ENCODE data around the gene MITF.

Gene MITF

DNA sequence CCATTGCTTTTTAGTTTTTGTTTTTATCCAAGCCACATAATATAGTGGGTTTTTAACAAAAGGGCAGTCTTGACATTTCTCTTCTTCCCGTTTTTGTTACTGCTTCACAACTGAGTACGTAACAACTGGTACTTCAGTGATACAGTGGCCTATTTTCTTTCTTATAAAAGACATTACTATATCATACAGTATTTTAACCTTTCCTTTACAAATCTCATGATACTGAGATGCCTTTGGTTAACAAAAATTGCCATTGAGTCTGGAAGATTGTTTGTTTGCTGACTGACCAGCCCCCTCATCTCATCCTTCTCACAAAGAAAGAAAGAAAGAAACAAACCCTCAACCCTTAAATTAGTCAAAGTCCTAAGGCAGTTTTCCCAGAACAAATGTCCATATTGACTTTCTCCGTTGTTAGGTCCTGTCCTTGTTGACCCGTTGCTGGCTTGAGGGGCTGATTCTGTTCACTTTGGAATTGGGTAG is 183.3 kb downstream of the MITF start:
- no peak for DNase-seq

DNA sequence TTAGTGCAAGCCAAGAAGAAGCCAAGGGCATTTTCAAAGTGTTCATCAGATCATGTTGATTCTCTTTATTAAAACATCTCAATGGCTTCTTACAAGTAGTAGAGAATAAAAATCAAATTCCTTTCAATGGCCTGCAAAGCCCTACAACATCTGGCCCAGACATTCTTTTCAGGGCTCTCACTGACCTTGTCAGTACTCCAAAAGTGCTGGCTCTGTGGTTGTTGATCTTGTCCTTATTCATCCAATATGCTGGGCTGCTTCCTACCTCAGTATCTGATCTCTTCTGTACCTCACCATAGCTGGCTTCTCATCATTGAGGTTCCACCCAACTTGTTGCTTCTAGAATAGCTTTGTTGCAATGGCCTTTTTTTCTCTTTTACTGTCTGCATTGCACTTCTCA is 186.2 kb downstream of the MITF start:
- no peak for DNase-seq

DNA sequence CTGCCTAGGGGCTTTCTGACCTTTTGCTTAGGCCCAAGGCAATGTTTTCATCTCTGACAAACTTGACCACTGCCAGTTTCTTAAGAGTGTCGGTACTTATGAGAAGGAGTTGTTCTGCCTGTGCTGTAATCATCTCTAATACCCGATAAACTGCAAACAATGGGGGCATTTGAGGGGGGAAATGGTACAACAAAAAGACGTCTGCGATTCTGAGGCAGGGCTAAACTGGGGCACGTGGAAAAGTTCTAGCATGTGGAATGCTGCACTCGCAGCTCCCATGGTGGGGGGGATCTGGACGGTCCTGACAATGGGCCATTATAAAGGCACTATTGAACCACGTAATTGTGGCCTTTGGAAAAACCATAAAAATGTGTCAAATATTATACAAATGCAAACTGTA is 187.1 kb downstream of the MITF start:
- DNase-seq: no peak

DNA sequence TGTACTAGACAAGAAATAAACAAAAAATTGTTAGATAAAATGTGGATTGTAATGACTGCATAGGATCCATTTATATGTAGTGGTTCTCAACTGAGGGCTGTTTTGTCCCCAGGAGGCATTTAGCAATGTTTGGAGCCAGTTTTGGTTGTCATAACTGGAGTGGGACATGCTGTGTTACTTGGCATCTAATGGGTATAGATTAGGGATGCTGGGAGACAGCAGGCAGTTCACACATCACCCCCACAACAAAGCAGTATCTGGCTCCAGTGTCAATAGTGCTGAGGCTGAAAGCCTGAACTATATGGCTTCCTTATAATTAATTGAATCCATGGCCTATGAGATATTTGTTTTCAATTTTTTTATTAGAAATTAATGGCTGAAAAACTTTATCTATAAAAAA is 188.3 kb downstream of the MITF start:
- no peak for DNase-seq

DNA sequence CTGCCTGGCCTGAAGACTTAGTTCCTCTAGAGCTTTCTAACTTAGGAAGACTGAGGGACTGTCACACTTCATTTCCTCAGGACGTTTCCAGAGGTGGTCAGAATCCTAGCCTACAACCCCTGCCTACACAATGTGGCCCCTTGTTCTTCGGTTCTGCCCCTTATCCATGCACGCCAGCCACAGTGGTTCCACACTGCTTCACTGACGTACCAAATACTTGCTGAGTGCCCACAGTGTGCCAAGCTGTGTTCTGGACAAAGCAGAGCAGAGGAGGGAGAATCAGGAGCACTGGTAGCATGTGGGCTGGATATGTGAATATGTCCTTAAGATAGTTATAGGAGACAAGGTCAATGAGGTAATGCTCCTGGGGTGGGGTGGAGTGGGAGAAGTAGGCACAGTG is 189.8 kb downstream of the MITF start:
- no peak for DNase-seq

DNA sequence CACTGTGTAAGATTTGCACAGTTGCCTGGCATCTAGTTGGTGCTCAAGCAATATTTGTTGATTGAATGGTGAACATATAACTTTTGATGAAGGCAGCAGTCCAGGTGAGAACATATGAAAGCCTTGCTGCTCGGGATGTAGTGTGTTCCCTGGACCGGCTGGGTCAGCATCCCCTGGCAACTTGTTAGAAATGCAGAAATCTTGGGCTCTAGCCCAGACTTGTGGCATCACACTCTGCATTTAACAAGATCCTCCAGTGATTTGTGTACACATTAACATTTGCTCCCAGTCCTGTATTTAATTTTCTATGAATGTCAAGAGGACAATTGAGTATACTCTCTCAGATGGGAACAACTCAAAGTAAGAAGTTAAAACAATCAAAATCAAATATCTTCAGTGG is 191.3 kb downstream of the MITF start:
- DNase-seq: no peak

DNA sequence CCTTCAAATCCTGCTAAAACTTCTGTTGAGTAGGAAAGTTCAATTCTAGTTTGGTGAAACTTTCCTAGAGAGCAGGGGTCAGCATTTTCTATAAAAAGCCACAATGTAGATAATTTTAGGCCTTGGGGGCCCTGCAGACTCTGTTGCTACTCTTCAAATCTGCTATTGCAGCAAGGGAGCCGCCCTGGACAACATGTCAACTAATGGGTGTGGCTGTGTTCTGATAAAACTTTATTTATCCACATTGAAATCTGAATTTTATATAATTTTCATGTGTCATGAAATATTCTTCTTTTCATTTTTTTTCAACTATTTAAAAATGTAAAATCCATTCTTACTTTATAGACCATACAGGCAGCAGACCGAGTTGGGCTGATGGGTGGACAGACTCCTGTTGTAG is 192.8 kb downstream of the MITF start:
- no peak for DNase-seq

DNA sequence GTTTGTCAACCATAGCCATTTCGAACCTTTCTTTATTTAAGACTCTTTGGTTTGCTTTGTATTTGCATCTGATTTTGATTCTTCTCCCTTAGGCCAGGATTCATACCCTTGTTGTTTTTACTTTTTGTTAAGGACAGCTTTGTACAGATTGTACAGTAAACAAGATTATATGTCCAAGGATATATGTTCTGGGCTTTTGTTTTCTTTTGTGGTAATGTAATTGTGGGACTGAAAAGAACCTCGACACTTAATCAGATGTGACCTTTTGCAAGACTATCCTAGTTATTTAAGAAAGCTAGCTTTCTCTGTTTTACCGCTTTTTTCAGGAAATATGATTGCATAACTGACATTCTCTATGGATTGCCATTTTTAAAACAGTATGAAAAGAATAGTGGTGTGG is 193.2 kb downstream of the MITF start:
- DNase-seq: no peak

DNA sequence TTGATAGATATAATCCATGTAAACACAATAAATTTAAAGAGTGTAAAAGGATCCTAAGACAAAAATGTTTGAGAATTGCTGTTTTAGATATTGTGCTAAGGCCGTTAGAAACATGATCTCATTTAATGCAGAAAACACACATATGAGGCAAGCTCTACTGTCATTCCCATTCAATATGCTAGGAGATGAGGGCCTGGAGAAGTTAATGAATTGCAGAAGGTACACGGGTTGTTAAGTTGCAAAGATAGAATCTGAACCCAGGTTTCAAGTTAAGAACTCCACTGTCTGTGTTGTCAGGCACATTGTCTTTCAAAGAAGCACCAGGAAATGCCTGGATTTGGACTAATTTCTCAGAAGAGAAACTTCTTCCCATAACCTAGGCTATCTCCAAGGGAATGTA is 195.1 kb downstream of the MITF start:
- no peak for DNase-seq

DNA sequence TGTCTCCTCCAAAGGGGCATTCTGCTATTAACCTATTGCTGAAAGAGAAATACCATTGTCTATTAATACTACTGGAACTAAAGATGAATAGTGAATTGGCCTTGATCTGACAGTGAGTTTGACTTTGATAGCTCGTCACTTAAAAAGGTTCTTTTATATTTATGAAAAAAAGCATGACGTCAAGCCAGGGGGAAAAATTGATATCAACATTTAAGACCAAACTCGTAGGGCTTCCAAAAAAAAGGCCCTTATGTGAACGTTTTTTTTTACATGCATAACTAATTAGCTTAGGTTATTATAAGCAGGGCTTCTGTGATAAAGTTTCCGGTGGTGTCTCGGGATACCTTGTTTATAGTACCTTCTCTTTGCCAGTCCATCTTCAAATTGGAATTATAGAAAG is 197.0 kb downstream of the MITF start:
- no peak for DNase-seq

DNA sequence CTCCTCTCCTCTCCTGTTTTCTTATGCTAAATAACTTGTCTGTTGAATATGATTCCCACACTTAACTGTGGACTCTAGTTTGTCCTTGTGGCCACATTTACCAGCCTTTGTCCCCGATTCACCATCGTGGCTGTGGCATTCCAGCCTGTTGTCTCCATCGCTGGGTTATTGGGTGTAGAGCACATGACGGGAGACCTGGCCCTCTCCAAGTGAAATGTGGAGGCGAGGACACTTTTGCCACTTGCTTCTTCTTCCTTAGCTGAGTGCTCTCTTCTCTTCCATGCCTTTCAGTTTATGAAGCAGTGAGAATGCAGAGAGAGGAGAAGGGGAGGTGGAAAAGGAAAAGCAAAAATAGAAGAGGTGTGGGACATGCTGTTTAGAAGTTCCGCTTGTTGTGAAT is 198.8 kb downstream of the MITF start:
- no peak for DNase-seq

DNA sequence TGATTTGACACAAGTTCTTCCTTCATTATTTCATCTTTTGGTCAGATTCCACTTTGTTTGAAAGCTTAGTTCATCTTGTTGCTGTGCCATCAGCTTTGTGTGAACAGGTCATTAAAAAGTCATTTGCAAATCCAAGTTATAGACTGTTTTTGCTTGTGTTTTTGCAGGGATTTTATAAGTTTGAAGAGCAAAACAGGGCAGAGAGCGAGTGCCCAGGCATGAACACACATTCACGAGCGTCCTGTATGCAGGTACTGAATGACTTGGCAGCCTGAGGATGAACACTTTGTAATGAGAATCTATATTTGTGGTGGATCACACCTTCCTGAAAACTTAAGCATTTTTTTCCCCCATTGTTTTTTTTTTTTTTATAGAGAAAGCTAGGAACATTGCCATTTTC is 199.7 kb downstream of the MITF start:
- DNase-seq: no peak

DNA sequence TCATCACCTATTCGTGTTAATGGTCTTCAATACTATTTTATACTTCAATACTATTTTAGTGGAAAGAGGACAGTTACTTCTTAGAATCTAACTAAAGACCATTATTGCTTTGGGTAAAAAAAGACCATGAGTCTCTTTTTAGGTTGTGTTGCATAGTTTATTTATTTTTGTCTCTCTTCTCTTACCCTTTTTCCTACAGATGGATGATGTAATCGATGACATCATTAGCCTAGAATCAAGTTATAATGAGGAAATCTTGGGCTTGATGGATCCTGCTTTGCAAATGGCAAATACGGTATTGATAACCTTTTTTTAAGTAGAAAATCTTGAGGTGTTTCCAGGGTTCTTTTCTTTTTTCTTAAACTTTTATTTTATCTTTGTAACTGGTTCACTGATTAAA is 201.8 kb downstream of the MITF start:
- DNase-seq: no peak

DNA sequence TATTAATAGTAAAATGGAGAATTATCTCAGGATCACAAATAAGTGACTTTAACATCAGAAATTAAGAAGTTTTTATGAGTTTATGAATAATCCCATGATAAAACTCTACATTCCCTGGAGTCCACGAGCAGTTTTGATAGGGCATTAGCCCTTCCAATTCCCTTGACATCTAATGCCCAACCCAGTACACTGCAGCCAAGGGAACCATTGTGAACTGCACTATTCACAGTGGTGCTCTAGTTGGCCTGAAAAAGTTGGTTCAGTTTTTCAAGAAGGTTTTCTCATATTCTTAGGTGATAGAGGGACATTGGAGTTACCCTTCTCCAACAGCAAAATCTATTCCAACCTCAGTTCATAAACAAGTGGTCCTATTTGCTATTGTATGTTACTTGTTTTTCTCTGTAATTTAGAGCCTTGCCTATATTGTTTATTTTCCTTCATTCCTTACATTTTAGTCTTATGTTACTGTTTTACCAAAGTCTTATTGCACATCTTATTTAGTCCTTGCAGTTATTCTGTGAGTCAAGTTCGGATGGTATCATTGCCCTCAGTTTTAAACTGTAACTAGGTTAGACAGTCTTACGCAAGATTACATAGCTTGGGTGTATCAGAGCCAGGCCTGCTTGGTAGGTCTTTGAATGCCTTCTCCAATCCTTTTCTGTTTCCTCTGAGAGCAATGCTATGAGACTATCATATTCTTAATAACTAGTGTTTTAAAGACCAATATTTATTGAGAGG is 202.3 kb downstream of the MITF start:
- no peak for DNase-seq

DNA sequence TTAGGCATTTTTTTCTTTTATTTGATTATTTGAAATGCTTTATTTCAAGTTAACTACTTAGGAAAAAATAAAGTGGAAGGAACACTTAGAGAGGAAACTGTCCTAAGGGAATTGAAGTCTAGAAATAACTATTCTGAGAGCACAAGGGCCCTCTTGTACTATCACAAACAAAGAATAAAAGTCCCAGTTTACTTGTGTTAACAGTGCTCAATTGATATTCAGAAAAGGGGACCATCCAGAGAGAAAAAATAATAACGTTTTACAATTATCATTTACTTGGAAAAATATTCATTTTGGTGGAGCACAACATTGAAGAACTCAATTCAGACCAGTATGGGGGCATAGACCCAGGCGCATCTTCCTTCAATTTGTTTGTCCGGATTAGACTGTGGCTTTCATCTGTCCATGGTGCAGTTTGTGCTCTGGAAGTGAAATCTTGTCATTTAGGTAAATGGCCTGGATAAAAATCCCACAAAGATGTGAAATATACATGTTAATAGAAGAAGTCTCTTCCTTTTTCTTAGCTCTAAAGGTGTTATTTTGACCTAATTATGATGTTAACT is 205.7 kb downstream of the MITF start:
- DNase-seq: no peak

DNA sequence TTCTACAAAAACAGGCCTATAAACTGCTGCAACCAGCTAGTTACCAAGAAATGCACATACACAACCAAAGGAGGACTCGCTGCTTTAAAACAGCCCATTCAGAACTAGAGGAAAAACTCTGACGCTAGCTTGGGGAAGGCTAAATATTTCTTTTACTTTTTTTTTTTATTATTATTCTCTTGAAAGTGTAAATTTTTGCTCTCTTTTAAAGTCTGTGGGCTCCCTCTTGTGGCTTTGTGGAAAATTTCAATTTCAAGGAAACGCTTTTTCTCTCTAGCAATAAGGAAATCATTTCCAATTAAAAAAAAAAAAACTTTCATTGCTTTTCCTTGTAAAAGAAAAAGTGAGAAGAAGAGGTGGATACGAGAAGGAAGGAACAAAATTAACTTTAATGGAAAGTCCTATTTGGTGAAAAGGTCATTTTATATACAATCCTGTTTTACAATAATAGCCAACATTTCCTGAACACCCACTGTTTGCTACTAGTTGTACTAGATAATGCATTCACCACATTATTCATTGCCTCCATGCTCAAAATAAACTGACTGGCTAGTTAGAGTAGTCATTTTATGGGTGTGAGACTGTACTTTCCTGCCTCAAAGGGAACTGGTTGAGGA is 209.1 kb downstream of the MITF start:
- DNase-seq: peak; percentile 23

DNA sequence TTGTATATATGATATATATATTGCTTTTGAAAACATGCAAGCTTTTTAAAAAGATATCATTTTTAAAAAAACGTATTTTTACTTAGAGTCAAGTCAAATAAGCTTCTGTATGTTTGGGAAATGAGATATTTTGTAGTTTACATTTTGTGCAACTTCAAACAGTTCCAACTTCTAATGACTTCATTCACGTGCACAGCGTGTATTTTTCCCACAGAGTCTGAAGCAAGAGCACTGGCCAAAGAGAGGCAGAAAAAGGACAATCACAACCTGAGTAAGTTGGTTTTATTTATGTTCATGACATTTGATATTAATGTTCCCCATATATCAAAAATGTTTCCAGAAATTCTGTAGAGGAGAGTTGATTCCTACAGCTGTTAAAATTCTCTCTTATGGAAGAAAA is 212.4 kb downstream of the MITF start:
- DNase-seq: no peak

DNA sequence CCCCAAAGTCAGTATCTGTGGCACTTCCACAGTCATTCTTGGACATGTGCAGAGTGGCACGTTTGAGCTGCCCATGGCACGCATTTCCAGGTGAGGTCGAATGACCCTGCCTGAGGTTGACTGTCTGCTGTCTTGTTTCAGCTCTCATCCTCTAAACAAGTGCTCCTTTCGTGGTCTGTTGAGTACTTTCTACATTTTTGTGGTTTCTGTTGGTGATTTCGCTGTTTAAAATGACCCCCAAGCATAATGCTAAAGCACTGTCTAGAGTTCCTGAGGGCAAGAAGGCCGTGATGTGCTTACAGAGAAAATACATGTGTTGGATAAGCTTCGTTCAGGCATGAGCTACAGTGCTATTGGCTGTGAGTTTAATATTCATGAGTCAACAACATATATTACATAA is 220.3 kb downstream of the MITF start:
- DNase-seq: no peak

DNA sequence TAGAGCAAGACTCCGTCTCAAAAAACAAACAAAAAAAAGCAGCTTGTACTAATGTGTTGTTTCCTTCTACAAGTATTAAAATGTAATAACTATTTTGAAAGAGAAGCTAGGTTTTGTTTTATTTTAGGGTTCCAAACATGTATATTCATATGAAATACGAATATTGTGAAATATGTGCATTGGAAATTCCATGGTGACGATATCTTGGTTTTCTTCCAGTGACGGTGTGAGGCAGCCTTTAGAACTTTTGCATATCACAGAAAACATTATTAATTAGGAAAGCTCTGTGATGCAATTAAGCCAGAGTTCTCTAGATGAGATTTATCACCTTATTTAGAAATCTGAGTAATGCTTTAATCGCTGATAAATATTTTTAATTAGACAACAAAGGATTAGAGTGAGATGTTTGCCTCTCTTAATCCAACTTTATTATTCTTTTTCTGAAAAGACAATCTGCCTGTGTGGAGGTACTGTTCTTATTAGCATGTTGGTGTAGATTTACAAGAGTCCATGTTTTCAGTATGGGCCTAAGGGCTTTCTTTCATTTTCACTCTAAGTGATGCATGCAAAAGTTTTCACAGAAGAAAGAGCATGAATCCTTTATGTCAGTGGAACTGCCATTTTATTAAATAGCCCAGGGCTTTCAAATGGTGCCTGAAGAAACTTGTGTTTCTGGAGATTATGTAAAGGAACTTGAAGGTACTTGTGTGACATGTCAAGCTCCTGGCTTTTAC is 222.6 kb downstream of the MITF start:
- no peak for DNase-seq

DNA sequence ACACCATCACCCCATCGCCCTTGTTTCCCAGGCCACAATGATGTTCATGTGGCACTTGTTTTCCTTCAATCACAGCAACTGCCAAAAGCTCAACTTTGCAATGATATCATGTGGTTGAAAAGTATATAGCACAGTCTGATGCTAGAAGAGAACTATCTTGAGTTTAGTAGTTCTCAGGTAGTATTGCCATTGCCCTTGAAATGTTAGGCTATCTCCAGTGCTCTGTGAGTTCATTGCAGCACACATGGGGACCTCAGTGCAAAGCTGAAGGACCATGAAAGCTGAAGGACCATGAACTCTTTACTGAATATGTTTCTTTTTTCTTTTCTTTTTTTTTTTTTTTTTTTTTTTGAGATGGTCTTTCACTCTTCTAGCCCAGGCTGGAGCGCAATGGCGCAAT is 224.4 kb downstream of the MITF start:
- no peak for DNase-seq

DNA sequence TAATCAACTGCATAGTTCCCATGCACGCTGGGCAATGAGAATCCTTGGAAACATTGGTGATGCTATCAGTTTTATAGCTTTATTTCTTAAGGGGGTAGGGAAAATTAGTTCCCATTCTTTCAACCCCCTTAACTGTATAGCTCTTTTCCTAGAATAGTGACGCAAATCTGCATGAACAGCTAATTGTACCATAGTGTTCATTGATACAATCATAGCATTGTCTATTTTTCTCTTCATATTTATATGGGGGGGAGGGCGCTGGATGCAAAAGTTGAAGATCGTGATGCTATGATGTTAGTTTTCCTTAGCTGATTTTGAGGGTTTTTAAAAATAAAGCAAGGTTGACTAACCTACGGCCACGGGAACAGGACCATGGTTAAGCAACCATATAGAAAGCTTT is 227.9 kb downstream of the MITF start:
- no peak for DNase-seq

DNA sequence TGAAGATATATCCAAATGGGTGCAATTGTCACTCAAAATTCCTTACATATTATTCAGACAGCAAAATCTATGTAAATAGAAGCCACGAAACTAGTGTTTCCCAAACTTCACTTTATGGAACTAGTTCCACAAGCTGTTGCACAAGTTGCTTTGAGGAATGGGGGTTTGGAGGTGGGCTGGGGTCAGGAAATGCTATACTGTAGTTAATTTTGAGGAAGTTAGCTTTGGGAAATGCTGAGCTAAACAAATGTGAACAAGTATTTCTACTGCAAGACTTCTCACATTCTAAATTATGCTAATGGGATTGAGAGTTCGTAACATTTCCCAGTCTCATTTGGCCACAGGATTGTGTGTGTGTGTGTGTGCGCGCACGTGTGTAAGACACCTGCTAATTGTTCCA is 231.6 kb downstream of the MITF start:
- peak; percentile 35 for DNase-seq

DNA sequence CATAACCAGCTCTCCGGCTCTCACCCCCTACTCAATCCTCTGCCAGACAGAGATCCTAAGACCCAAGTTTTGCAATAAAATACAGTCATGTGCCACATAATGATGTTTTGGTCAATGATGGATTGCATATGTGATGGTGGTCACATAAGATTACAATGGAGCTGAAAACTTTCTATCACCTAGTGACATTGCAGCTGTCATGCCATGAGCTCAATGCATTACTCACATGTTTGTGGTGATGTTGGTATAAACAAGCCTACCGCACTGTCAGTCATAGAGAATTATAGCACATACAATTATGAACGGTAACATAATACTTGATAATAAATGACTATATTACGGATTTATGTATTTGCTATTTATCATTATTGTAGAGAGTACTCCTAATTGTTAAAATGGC is 233.4 kb downstream of the MITF start:
- no peak for DNase-seq

DNA sequence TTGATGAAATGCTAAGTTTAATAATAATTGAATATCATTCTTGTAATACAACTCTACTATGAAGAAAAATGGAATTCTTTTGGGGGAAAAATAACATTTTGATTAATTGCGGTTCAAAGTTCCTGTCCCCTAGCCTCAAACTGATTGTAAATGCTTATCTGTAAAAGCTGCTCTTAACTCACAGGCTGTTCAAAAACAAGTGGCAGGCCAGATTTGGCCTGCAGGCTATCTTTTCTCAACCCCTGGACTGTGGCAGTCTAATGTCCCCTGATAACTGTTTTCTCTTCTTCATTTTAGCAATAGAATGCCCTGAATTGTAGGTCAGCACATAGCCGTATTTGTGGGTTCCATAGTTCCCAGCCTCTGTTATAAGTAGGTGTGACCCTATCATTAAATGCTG is 236.8 kb downstream of the MITF start:
- DNase-seq: no peak

All from MV-4-11 (cell line).